Transverse colon (tissue), 4 donors: ENCODE measurements around the gene CAMTA1.

Source experiments
- CTCF ChIP-seq, 5 experiments: fragments of 200-600 bp in 3 of 5; fragments of 450-650 bp in 2 of 5; sonication (generic) in 3 of 5; IDR thresholded peaks; 1 replicate in 2 of 5; 2 replicates in 3 of 5; pipeline ENCODE4 v1.5.1; 2016 to 2017; ENCODE audit warnings: antibody characterized with exemption in 5 of 5, inconsistent platforms in 3 of 5, mild to moderate bottlenecking in 2 of 5, moderate library complexity in 1 of 5
- EP300 ChIP-seq: sonication (generic); formaldehyde crosslinking; IDR thresholded peaks from one replicate; pipeline ENCODE4 v1.6.1; 2017; ENCODE audit warnings: antibody characterized with exemption, low read depth
- POLR2A ChIP-seq: fragments of 450-650 bp; IDR thresholded peaks from one replicate; pipeline ENCODE4 v1.6.1; 2016; ENCODE audit warnings: antibody characterized with exemption, mild to moderate bottlenecking, moderate library complexity
- POLR2AphosphoS5 ChIP-seq, 3 donors: sonication (generic); formaldehyde crosslinking; IDR thresholded peaks; one replicate each; pipeline ENCODE4 v1.6.1; 2016; ENCODE audit warnings: antibody characterized with exemption in 3 of 3

- TF ChIP-seq CTCF (IDR thresholded peaks at IDR 0.05) (peak in 3 of 5 experiments; percentile 8 to 35 (median 12)), POLR2AphosphoS5 (IDR thresholded peaks at IDR 0.05) (peak in 1 of 3 donors; percentile 32), POLR2A (no peak), EP300 (no peak)
Observed at GRCh38 chr1:7366955-7367665, 581.9 kb downstream of the CAMTA1 start.
